GM12874 (cell line): ENCODE measurements around the gene PAX3.

ENCODE experiments used
- CTCF ChIP-seq: IDR thresholded peaks from 2 replicates; pipeline ENCODE4 v1.5.1; 2011; ENCODE audit warnings: low read depth, mild to moderate bottlenecking, control low read depth, low read length, moderate library complexity; ENCODE audit not compliant: insufficient read depth

PAX3 gene

GRCh38 chr2:222293660-222294630 is 4.9 kb downstream of the PAX3 start:
- TF ChIP-seq CTCF, result no peak

GRCh38 chr2:222292149-222293134 is 6.4 kb downstream of the PAX3 start:
- no peak for TF ChIP-seq CTCF

- TF ChIP-seq CTCF, result no peak
Measured at GRCh38 chr2:222291485-222291841, 7.3 kb downstream of the PAX3 start.

GRCh38 chr2:222290736-222291484 is 7.9 kb downstream of the PAX3 start:
- no peak for TF ChIP-seq CTCF

GRCh38 chr2:222290401-222290735 is 8.4 kb downstream of the PAX3 start:
- no peak for TF ChIP-seq CTCF

GRCh38 chr2:222289278-222290160 is 9.3 kb downstream of the PAX3 start:
- TF ChIP-seq CTCF, result no peak
